GM23248 (cell line): Measurements from ENCODE around the gene EXO5. TPM values are rescaled to one million over a fixed set of nuclear protein-coding genes. Genes with fewer than 3 reads are reported as not detected.
"Not testable (repeated sequence)": the region's sequence is repeated elsewhere in the genome, so short reads cannot be mapped to it uniquely, and the experiment has no call there.

Source experiments
- DNase-seq: peaks from one replicate; pipeline ENCODE4 v3.0.0-alpha.2; 2015
- H2AFZ ChIP-seq: fragments of 200-600 bp; sonication (generic); 2 replicates; pipeline ENCODE4 v1.6.1; 2016; ENCODE audit warnings: antibody characterized with exemption
- H3F3A ChIP-seq: fragments of 200-600 bp; sonication (generic); 2 replicates; pipeline ENCODE4 v1.6.1; 2016; ENCODE audit warnings: mild to moderate bottlenecking, antibody characterized with exemption, mixed run types; ENCODE audit not compliant: insufficient read depth
- H3K27ac ChIP-seq: fragments of 200-600 bp; sonication (generic); 2 replicates; pipeline ENCODE4 v1.5.1; 2016; ENCODE audit warnings: mild to moderate bottlenecking
- H3K27me3 ChIP-seq: fragments of 200-600 bp; sonication (generic); replicated peaks from 2 replicates; pipeline ENCODE4 v1.6.1; 2016; ENCODE audit warnings: mild to moderate bottlenecking; ENCODE audit not compliant: insufficient read depth
- H3K36me3 ChIP-seq: fragments of 200-600 bp; sonication (generic); 2 replicates; pipeline ENCODE4 v1.6.1; 2016; ENCODE audit warnings: low read depth, mild to moderate bottlenecking
- H3K4me1 ChIP-seq: fragments of 200-600 bp; sonication (generic); 2 replicates; pipeline ENCODE4 v1.6.1; 2016; ENCODE audit warnings: mild to moderate bottlenecking; ENCODE audit not compliant: insufficient read depth
- H3K4me2 ChIP-seq: fragments of 200-600 bp; sonication (generic); one replicate; pipeline ENCODE4 v1.6.1; 2016; ENCODE audit warnings: mild to moderate bottlenecking; ENCODE audit not compliant: unreplicated experiment
- H3K4me3 ChIP-seq: fragments of 200-600 bp; sonication (generic); 2 replicates; pipeline ENCODE4 v1.5.1; 2016; ENCODE audit warnings: mild to moderate bottlenecking
- H3K79me2 ChIP-seq: fragments of 200-600 bp; sonication (generic); 2 replicates; pipeline ENCODE4 v1.6.1; 2016; ENCODE audit warnings: mild to moderate bottlenecking; ENCODE audit not compliant: insufficient read depth
- H3K9ac ChIP-seq: fragments of 200-600 bp; sonication (generic); 2 replicates; pipeline ENCODE4 v1.6.1; 2016; ENCODE audit warnings: mild to moderate bottlenecking
- H3K9me2 ChIP-seq: fragments of 200-600 bp; sonication (generic); 2 replicates; pipeline ENCODE4 v1.6.1; 2016; ENCODE audit warnings: mixed run types, mild to moderate bottlenecking, moderate library complexity; ENCODE audit not compliant: insufficient read depth
- H3K9me3 ChIP-seq: fragments of 200-600 bp; sonication (generic); one replicate; pipeline ENCODE4 v1.6.1; 2017; ENCODE audit warnings: low read depth
- H4K20me1 ChIP-seq: fragments of 200-600 bp; sonication (generic); 2 replicates; pipeline ENCODE4 v1.6.0; 2016; ENCODE audit not compliant: insufficient read depth
- EZH2 ChIP-seq: fragments of 200-600 bp; sonication (generic); IDR thresholded peaks from 2 replicates; pipeline ENCODE4 v1.6.1; 2018; ENCODE audit warnings: antibody characterized with exemption, mild to moderate bottlenecking; ENCODE audit not compliant: insufficient read depth, poor library complexity, severe bottlenecking
- EZH2phosphoT487 ChIP-seq: fragments of 200-600 bp; sonication (generic); IDR thresholded peaks from 2 replicates; pipeline ENCODE4 v1.6.1; 2018; ENCODE audit warnings: antibody characterized with exemption, moderate library complexity, mild to moderate bottlenecking, low read depth; ENCODE audit not compliant: insufficient read depth
- WGBS, 2 experiments: methylation state at CpG; one replicate each; pipeline ENCODE4 v1.1.6; 2015 to 2017; ENCODE audit warnings: low lambda C conversion rate in 2 of 2, low coverage in 1 of 2; ENCODE audit errors: missing lambda C conversion rate in 2 of 2; 5-methylcytosine and 5-hydroxymethylcytosine counted together
- in situ Hi-C: fragments of 300-500 bp; cut with MboI; formaldehyde crosslinking; loops from 2 replicates; pipeline ENCODE4 v1.15.0; 2020
- polyA plus RNA-seq: library from polyadenylated mRNA; unstranded; fragments of >200 nt; fragmentation: Nextera tagmentation; extraction: Ambion mirVana; gene quantifications from 2 replicates; pipeline ENCODE4 v1.2.1, GENCODE V29; 2016
- total RNA-seq: library from RNA; depleted of rRNA; stranded (reverse); fragments of >200 nt; shearing (Covaris generic); gene quantifications from 2 replicates; pipeline ENCODE4 v1.2.3, GENCODE V29; 2014

EXO5 gene
- total and polyA plus RNA-seq, 2 experiments from 2014 or later = 6.6 to 8.6 TPM

GRCh38 chr1:40495315-40495903 lies 13.2 kb upstream of the EXO5 start:
- H3K27ac ChIP-seq = no peak overlapping the region
- H3K4me2 ChIP-seq = no peak overlapping the region
- H3F3A ChIP-seq = peaks cover 9% of the 10 kb centered on the region; the same call in 1 of the 2 replicates
- peaks cover 3% of the 10 kb centered on the region for H3K9me3 ChIP-seq
- 97 to 98% methylated on average over 4 of the region's 4 CpGs for WGBS, 2 experiments
- TF ChIP-seq EZH2phosphoT487 (no peak), EZH2 (no peak)
- no peak overlapping the region for H3K4me3 ChIP-seq
- in situ Hi-C loops = no loop called here
- no peaks in the 10 kb centered on the region for H3K27me3 ChIP-seq
- H3K36me3 ChIP-seq = peaks cover 49% of the 10 kb centered on the region
- no peaks in the 10 kb centered on the region for H3K9me2 ChIP-seq
- H3K9ac ChIP-seq = no peak overlapping the region
- no peaks in the 10 kb centered on the region for H4K20me1 ChIP-seq
- no peaks in the 10 kb centered on the region for H3K79me2 ChIP-seq
- DNase-seq = no peak
- H2AFZ ChIP-seq = no peak overlapping the region
- no peaks in the 10 kb centered on the region for H3K4me1 ChIP-seq

GRCh38 chr1:40502651-40503050 lies 5.9 kb upstream of the EXO5 start:
- WGBS, 2 experiments = 94% methylated on average over 4 of the region's 4 CpGs
- H3K4me2 ChIP-seq, H3F3A ChIP-seq, H3K9ac ChIP-seq, H2AFZ ChIP-seq, H3K27me3 ChIP-seq, H3K4me1 ChIP-seq, H3K36me3 ChIP-seq, DNase-seq, H3K9me2 ChIP-seq, H3K27ac ChIP-seq, H3K9me3 ChIP-seq, H3K4me3 ChIP-seq, H4K20me1 ChIP-seq, in situ Hi-C loops: not testable (repeated sequence)
- H3K79me2 ChIP-seq = peaks cover 35% of the 10 kb centered on the region

- H3K4me3 ChIP-seq = peak overlapping the region; percentile 92
- H3K27ac ChIP-seq = peak overlapping the region; percentile 66
- peak overlapping the region; percentile 89 for H3K9ac ChIP-seq
- WGBS, 2 experiments = 71 to 74% methylated on average over 6 of the region's 6 CpGs
- peak overlapping the region; percentile 99 for H2AFZ ChIP-seq
- H3K36me3 ChIP-seq = no peaks in the 10 kb centered on the region; the same call in none of the 2 replicates
- no peaks in the 10 kb centered on the region for H3K27me3 ChIP-seq
- H4K20me1 ChIP-seq = no peaks in the 10 kb centered on the region
- TF ChIP-seq EZH2 (no peak), EZH2phosphoT487 (no peak)
- H3K4me1 ChIP-seq = 0 out of 2 replicates have a peak, but pooled peaks cover 6% of the 10 kb centered on the region
- H3K4me2 ChIP-seq = peak overlapping the region; percentile 96
- peaks cover 5% of the 10 kb centered on the region; the same call in 1 of the 2 replicates for H3F3A ChIP-seq
- in situ Hi-C loops = no loop called here
- H3K79me2 ChIP-seq = peaks cover 80% of the 10 kb centered on the region
- no peaks in the 10 kb centered on the region for H3K9me2 ChIP-seq
- no peaks in the 10 kb centered on the region for H3K9me3 ChIP-seq
- no peak for DNase-seq
Measured at GRCh38 chr1:40507973-40508372, 594 bp upstream of the EXO5 start.

- Histone ChIP-seq H3K4me3 (no peak overlapping the region), H3K4me1 (no peaks in the 10 kb centered on the region), H4K20me1 (no peaks in the 10 kb centered on the region), H3K9ac (no peak overlapping the region), H3K79me2 (peaks cover 8% of the 10 kb centered on the region; the same call in 1 of the 2 replicates), H2AFZ (peak overlapping the region; percentile 37; the same call in 1 of the 2 replicates), H3K27me3 (no peaks in the 10 kb centered on the region), H3F3A (no peaks in the 10 kb centered on the region), H3K9me3 (peaks cover 2% of the 10 kb centered on the region), H3K36me3 (peaks cover 14% of the 10 kb centered on the region; the same call in 1 of the 2 replicates), H3K4me2 (no peak overlapping the region), H3K27ac (no peak overlapping the region), H3K9me2 (no peaks in the 10 kb centered on the region)
- WGBS, 2 experiments = 58% methylated on average over 2 of the region's 2 CpGs
- DNase-seq = peak; percentile 16
- in situ Hi-C loops = no loop called here
- TF ChIP-seq EZH2phosphoT487 (no peak), EZH2 (no peak)
Measured at GRCh38 chr1:40519517-40519916, 10.9 kb downstream of the EXO5 start.
